HepG2 (cell line): Measurements from ENCODE around the gene S100A4. TPM values are rescaled to one million over a fixed set of nuclear protein-coding genes. Genes with fewer than 3 reads are reported as not detected.
A peak's percentile ranks its signal among the peaks of the same experiment; 100 is the strongest.

ENCODE experiments used
- ADNP ChIP-seq: sonication (generic); formaldehyde crosslinking; IDR thresholded peaks from 2 replicates; pipeline ENCODE4 v1.4.0; 2020; ENCODE audit warnings: missing genetic modification reagents
- GTF3A ChIP-seq: sonication (generic); formaldehyde crosslinking; conservative IDR thresholded peaks from 2 replicates; pipeline ENCODE4 v1.4.0; 2020; ENCODE audit warnings: mild to moderate bottlenecking, missing genetic modification reagents
- HMG20B ChIP-seq: conservative IDR thresholded peaks from 2 replicates; pipeline ENCODE4 v1.6.1; 2016; ENCODE audit warnings: missing genetic modification reagents, missing compliant biosample characterization
- HNF4G ChIP-seq, 2 experiments: sonication (generic) in 1 of 2; formaldehyde crosslinking in 1 of 2; IDR thresholded peaks; 2 replicates each; pipeline versions ENCODE4 v1.4.0 to v1.6.1; 2011 to 2020; ENCODE audit warnings: borderline replicate concordance in 2 of 2, low read depth in 2 of 2, mild to moderate bottlenecking in 2 of 2, low read length in 1 of 2, missing genetic modification reagents in 1 of 2, moderate library complexity in 1 of 2
- MLLT10 ChIP-seq: sonication (generic); formaldehyde crosslinking; IDR thresholded peaks from 2 replicates; pipeline ENCODE4 v1.4.0; 2020; ENCODE audit warnings: missing genetic modification reagents
- NFYC ChIP-seq: IDR thresholded peaks from 2 replicates; pipeline ENCODE4 v1.6.1; 2016; ENCODE audit warnings: missing genetic modification reagents, missing compliant biosample characterization
- NR3C1 ChIP-seq: sonication (generic); formaldehyde crosslinking; IDR thresholded peaks from 2 replicates; pipeline ENCODE4 v1.4.0; 2020; ENCODE audit warnings: missing genetic modification reagents
- PAX8 ChIP-seq: sonication (generic); formaldehyde crosslinking; IDR thresholded peaks from 2 replicates; pipeline ENCODE4 v1.8.0; 2022; ENCODE audit warnings: mild to moderate bottlenecking, missing genetic modification reagents, borderline replicate concordance
- PHF20 ChIP-seq: sonication (generic); formaldehyde crosslinking; IDR thresholded peaks from 2 replicates; pipeline ENCODE4 v1.5.0; 2020; ENCODE audit warnings: mild to moderate bottlenecking, missing genetic modification reagents
- RARG ChIP-seq: sonication (generic); formaldehyde crosslinking; IDR thresholded peaks from 2 replicates; pipeline ENCODE4 v1.4.0; 2020; ENCODE audit warnings: low read depth, mild to moderate bottlenecking, missing genetic modification reagents
- RFXANK ChIP-seq: IDR thresholded peaks from 2 replicates; pipeline ENCODE4 v1.6.1; 2016
- SALL2 ChIP-seq: sonication (generic); formaldehyde crosslinking; IDR thresholded peaks from 2 replicates; pipeline ENCODE4 v1.8.1; 2023; ENCODE audit warnings: mild to moderate bottlenecking, missing genetic modification reagents, inconsistent platforms
- SETDB1 ChIP-seq: sonication (generic); formaldehyde crosslinking; IDR thresholded peaks from 2 replicates; pipeline ENCODE4 v1.5.1; 2020; ENCODE audit warnings: missing genetic modification reagents, mild to moderate bottlenecking, borderline replicate concordance
- SPEN ChIP-seq: sonication (generic); formaldehyde crosslinking; IDR thresholded peaks from 2 replicates; pipeline ENCODE4 v1.5.1; 2020; ENCODE audit warnings: low read depth, mild to moderate bottlenecking, missing genetic modification reagents
- TEAD2 ChIP-seq: sonication (generic); formaldehyde crosslinking; IDR thresholded peaks from 2 replicates; pipeline ENCODE4 v1.9.0; 2021; ENCODE audit warnings: missing genetic modification reagents
- YY1 ChIP-seq: IDR thresholded peaks from 2 replicates; pipeline ENCODE4 v1.6.1; 2011; ENCODE audit warnings: low read length, low read depth, moderate library complexity, mild to moderate bottlenecking; ENCODE audit not compliant: insufficient read depth, insufficient replicate concordance
- ZFYVE20 ChIP-seq: sonication (generic); formaldehyde crosslinking; IDR thresholded peaks from 2 replicates; pipeline ENCODE4 v1.8.0; 2023; ENCODE audit warnings: low read depth, mild to moderate bottlenecking, moderate library complexity, missing genetic modification reagents, borderline replicate concordance
- ZNF143 ChIP-seq: sonication (generic); formaldehyde crosslinking; IDR thresholded peaks from 2 replicates; pipeline ENCODE4 v1.4.0; 2020; ENCODE audit warnings: missing genetic modification reagents
- ZNF589 ChIP-seq: sonication (generic); formaldehyde crosslinking; conservative IDR thresholded peaks from 2 replicates; pipeline ENCODE4 v1.8.0; 2022; ENCODE audit warnings: mild to moderate bottlenecking, moderate library complexity, missing genetic modification reagents
- polyA plus RNA-seq, 8 experiments: library from polyadenylated mRNA; depleted of rRNA in 3 of 8; stranded (reverse) in 7 of 8; unstranded in 1 of 8; fragments of >200 nt; fragmentation: Illumina TruSeq in 4 of 8; extraction: Trizol in 4 of 8; gene quantifications; 2 replicates each; pipeline versions ENCODE4 v1.2.1 to v1.2.3, GENCODE V29; 2011 to 2016; ENCODE audit warnings: low read depth in 4 of 8, missing spikeins in 1 of 8, mixed read lengths in 1 of 8; ENCODE audit not compliant: insufficient read depth in 1 of 8
- total RNA-seq, 5 experiments: library from RNA; depleted of rRNA; stranded (reverse); fragments of >200 nt; fragmentation: Illumina TruSeq; extraction: Trizol; gene quantifications; 2 replicates each; pipeline ENCODE4 v1.2.3, GENCODE V29; 2016; ENCODE audit warnings: low read depth in 1 of 5
- TF ChIP-seq, protein P1 (sequence below): sonication (generic); formaldehyde crosslinking; IDR thresholded peaks from 2 replicates; pipeline ENCODE4 v1.5.1; 2020; ENCODE audit warnings: missing genetic modification reagents, mild to moderate bottlenecking, borderline replicate concordance
- TF ChIP-seq, protein P2 (sequence below): sonication (generic); formaldehyde crosslinking; IDR thresholded peaks from 2 replicates; pipeline ENCODE4 v1.4.0; 2020; ENCODE audit warnings: missing genetic modification reagents, borderline replicate concordance
- TF ChIP-seq, protein P3 (sequence below): IDR thresholded peaks from 2 replicates; pipeline ENCODE4 v1.6.1; 2016; ENCODE audit warnings: missing compliant biosample characterization, missing genetic modification reagents, borderline replicate concordance
- TF ChIP-seq, protein P4 (sequence below), 2 experiments: IDR thresholded peaks; 2 replicates each; pipeline ENCODE4 v1.6.1; 2011 to 2012; ENCODE audit warnings: low read length in 2 of 2, borderline replicate concordance in 1 of 2, low read depth in 1 of 2, mild to moderate bottlenecking in 1 of 2, moderate library complexity in 1 of 2

S100A4 gene
- total and polyA plus RNA-seq, 2 of the 13 experiments (the other 11 are each of a cell fraction or from before 2014, with no cell fraction given): 12.9 to 20.2 TPM

DNA sequence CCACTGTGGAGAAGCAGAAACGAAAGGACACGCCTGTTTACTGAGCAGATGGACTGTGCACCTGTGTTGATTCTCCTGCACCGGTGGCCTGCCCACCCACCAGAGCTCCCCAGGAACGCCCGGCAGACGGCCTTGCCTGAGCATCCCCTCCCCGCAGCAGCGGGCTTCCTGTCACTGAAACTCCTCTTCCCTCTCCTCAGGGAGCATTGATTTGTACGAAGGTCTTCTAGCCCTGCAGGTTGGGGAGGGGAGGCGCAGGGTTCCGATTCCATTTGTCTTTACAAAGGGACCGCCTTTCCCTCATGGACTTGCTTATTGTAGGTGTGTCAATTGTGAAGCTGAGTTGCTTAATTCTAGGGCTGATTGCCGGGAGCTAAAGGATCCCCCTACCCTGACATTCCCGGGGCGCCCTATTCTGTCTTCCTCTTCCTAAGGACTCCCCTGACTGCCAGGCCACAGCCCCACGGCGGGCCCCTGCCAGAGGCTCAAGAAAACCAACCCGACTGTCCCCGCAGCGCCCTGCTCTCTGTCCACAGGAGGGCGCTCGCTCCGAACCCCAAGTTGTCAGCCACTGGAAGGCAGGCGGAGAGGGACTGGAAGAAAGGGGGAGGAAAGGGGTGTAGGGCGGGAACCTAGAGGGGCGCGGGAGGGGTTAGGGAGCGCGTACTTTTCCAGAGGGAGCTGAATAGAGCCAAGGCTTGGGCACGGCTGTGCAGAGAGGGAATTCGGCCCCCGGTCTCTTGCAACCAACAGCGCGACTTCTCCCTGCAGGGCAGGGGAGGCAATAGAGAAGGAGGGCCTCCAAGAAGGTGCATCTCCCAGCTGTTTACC lies 12.6 kb downstream of the S100A4 start (continued):
- TF ChIP-seq, protein P1, sequence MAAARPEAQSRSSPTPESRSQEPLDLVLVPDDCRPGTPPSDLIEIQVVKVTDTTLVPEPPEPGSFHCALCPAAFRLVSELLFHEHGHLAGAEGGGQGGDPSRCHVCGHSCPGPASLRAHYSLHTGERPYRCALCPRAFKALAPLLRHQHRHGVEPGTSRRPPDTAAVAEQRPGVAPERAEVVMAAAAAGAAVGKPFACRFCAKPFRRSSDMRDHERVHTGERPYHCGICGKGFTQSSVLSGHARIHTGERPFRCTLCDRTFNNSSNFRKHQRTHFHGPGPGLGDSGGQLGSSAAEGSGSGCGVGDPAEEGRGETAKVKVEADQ: no peak
- no peak for TF ChIP-seq SALL2 (CRISPR knock-in tag)
- TF ChIP-seq YY1: peak; percentile 17
- TF ChIP-seq GTF3A (CRISPR knock-in tag): no peak
- TF ChIP-seq, protein P2, sequence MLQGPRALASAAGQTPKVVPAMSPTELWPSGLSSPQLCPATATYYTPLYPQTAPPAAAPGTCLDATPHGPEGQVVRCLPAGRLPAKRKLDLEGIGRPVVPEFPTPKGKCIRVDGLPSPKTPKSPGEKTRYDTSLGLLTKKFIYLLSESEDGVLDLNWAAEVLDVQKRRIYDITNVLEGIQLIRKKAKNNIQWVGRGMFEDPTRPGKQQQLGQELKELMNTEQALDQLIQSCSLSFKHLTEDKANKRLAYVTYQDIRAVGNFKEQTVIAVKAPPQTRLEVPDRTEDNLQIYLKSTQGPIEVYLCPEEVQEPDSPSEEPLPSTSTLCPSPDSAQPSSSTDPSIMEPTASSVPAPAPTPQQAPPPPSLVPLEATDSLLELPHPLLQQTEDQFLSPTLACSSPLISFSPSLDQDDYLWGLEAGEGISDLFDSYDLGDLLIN (CRISPR knock-in tag): no peak
- TF ChIP-seq ZFYVE20 (CRISPR knock-in tag): no peak
- TF ChIP-seq RARG (CRISPR knock-in tag): no peak
- no peak for TF ChIP-seq ADNP
- TF ChIP-seq ZNF589 (CRISPR knock-in tag): no peak
- TF ChIP-seq HNF4G (IDR thresholded peaks at IDR 0.05; ENCODE audit: borderline replicate concordance, low read depth, low read length): 0 out of 2 replicates have a peak, but pooled peaks have one; percentile 18
- TF ChIP-seq HNF4G (CRISPR knock-in tag; IDR thresholded peaks at IDR 0.05; ENCODE audit: borderline replicate concordance, low read depth): no peak
- no peak for TF ChIP-seq SETDB1 (CRISPR knock-in tag)
- TF ChIP-seq RFXANK (CRISPR knock-in tag): no peak
- no peak for TF ChIP-seq PAX8 (CRISPR knock-in tag)
- TF ChIP-seq TEAD2 (CRISPR knock-in tag): no peak
- no peak for TF ChIP-seq HMG20B
- TF ChIP-seq, protein P3, sequence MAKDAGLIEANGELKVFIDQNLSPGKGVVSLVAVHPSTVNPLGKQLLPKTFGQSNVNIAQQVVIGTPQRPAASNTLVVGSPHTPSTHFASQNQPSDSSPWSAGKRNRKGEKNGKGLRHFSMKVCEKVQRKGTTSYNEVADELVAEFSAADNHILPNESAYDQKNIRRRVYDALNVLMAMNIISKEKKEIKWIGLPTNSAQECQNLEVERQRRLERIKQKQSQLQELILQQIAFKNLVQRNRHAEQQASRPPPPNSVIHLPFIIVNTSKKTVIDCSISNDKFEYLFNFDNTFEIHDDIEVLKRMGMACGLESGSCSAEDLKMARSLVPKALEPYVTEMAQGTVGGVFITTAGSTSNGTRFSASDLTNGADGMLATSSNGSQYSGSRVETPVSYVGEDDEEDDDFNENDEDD (CRISPR knock-in tag): 0 out of 2 replicates have a peak, but pooled peaks have one; percentile 0
- TF ChIP-seq NFYC (CRISPR knock-in tag): no peak
- TF ChIP-seq, protein P4, sequence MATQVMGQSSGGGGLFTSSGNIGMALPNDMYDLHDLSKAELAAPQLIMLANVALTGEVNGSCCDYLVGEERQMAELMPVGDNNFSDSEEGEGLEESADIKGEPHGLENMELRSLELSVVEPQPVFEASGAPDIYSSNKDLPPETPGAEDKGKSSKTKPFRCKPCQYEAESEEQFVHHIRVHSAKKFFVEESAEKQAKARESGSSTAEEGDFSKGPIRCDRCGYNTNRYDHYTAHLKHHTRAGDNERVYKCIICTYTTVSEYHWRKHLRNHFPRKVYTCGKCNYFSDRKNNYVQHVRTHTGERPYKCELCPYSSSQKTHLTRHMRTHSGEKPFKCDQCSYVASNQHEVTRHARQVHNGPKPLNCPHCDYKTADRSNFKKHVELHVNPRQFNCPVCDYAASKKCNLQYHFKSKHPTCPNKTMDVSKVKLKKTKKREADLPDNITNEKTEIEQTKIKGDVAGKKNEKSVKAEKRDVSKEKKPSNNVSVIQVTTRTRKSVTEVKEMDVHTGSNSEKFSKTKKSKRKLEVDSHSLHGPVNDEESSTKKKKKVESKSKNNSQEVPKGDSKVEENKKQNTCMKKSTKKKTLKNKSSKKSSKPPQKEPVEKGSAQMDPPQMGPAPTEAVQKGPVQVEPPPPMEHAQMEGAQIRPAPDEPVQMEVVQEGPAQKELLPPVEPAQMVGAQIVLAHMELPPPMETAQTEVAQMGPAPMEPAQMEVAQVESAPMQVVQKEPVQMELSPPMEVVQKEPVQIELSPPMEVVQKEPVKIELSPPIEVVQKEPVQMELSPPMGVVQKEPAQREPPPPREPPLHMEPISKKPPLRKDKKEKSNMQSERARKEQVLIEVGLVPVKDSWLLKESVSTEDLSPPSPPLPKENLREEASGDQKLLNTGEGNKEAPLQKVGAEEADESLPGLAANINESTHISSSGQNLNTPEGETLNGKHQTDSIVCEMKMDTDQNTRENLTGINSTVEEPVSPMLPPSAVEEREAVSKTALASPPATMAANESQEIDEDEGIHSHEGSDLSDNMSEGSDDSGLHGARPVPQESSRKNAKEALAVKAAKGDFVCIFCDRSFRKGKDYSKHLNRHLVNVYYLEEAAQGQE (IDR thresholded peaks at IDR 0.05; ENCODE audit: borderline replicate concordance in 1 of 2, low read depth in 1 of 2, low read length in 2 of 2): no peak
- no peak for TF ChIP-seq ZNF143 (CRISPR knock-in tag)
- no peak for TF ChIP-seq MLLT10
- peak; percentile 36 for TF ChIP-seq SPEN (CRISPR knock-in tag)
- no peak for TF ChIP-seq NR3C1
- TF ChIP-seq PHF20 (CRISPR knock-in tag): no peak
